HG03139 (cell line): Measurements from ENCODE around the gene TEP1.
"Not testable (repeated sequence)": the region's sequence is repeated elsewhere in the genome, so short reads cannot be mapped to it uniquely, and the experiment has no call there.

Source experiments
- ATAC-seq: cut with Tn5 transposase; IDR thresholded peaks from one replicate; pipeline ENCODE4 v1.9.1; 2021; ENCODE audit not compliant: unreplicated experiment

TEP1 gene

DNA sequence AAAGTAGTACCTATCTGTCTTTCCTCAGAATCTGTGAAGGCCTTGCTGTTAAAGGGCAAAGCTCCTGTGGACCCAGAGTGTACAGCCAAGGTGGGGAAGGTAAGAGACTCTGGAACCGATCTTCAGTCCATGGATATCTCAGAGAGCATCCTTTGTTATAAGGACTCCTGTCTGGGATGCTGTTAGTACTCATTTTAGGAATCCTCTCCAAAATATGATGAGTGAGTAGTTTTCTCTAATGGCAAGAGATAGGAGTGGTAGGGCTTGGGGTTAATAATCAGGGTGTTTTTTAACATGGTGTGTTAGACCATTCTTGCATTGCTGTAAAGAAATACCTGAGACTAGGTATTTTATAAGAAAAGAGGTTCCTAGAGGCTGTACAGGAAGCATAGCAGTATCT is 67.9 kb downstream of the TEP1 start:
- ATAC-seq: no peak

DNA sequence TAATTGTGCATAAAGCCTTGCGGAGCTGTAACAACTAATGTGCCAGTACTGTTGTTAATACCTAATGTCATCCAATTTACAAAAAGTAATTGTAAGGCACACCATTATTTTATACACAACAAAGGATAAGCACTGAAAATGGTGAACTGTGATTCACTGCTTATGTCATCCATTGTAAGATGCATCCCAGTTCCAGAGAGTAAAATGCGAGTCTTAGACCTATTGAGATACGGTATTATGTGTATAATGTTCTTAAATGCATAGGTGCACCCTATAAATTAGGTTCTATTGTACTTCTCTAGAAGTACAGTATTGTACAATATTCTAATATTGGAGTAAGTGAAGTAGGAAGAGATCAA is 69.5 kb downstream of the TEP1 start:
- ATAC-seq: no peak

DNA sequence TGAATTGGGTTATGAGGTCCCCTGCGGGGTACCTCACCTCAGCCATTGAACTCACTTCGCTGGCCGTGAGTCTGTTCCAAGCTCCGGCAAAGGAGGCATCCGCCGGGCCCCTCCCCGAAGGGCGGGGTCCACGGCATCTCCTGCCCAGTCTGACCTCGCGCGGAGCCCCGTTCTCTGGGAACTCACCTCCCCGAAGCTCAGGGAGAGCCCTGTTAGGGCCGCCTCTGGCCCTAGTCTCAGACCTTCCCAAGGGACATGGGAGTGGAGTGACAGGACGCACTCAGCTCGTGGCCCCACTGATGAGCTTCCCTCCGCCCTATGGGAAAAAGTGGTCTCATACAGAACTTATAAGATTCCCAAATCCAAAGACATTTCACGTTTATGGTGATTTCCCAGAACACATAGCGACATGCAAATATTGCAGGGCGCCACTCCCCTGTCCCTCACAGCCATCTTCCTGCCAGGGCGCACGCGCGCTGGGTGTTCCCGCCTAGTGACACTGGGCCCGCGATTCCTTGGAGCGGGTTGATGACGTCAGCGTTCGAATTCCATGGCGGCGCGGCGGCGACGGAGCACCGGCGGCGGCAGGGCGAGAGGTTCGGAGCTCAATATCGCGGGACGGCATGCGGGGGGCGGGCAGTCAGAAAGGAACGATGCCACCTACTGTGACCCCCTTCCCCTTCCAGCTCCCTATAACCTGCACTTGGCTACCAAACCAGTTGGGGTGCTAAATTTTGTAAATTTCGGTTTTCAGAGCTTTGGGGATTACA is 70.0 kb downstream of the TEP1 start, which contains the start of gene PARP2:
Gene PARP2, plus strand, starts transcription at position 544 of the 770 bp plus-strand sequence. Its CDS starts 7 bp downstream, at position 551.
- ATAC-seq: peak; percentile 94

DNA sequence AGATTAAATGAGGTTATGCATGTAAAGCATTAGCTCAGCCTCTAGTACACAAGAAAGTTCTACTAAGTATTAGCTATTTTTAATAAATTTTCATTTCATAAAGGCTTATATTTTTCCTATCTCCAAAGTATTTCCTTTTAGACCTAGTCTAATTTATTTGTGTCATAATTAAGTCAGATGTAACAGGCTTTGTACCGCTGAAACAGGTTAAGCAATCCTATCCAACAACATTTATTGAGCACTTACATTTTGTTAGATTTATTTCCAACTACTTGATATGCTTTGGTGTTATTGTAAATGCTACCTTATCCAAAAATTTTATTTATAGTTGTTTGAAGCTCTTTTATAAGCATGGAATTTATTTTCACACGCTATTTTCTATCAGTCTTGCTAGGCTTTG is 71.7 kb downstream of the TEP1 start:
- ATAC-seq: no peak

DNA sequence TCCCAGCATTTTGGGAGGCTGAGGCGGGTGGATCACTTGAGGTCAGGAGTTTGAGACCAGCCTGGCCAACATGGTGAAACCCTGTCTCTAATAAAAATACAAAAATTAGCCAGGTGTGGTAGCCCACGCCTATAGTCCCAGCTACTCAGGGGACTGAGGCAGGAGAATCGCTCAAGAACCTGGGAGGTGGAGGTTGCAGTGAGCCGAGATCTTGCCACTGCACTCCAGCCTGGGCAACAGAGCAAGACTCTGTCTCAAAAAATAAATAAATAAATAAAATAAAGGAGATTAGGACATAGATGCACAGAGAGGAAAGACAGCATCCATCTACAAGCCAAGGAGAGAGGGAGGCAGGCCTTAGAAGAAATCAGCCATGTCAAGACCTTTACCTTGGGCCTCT is 72.3 kb downstream of the TEP1 start:
- not testable (repeated sequence) for ATAC-seq

DNA sequence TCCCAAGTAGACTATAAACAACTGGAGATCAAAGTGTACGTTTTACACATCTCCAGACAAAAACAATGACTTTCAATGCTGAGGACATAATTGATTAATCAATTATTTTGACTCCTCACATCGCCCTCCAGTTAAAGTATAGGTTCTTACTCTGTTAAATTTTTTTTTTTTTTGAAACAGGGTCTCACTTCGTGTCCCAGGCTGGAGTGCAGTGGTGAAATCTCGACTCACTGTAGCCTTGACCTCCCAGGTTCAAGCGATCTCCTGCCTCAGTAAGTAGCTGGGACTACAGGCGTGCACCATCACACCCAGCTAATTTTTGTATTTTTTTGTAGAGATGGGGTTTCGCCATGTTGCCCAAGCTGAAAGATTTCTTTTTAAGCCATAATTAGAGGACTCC is 79.3 kb downstream of the TEP1 start:
- ATAC-seq: no peak

DNA sequence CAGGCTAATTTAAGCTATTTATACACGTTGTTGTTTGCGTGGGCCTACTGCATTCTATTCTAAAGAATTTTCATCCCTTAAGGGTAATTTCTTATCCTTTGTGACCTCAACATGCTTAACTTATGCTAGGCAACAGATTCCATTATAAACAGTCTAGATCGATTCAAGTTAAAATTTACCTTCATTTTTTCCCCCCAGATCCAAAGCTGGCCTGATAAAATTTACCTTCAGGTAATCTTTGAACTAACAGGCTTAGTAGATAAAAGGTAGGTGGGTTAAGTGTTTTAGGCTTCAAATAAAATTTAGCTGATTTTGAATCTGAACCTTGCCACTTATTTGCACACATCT is 79.8 kb downstream of the TEP1 start:
- peak; percentile 5 for ATAC-seq

DNA sequence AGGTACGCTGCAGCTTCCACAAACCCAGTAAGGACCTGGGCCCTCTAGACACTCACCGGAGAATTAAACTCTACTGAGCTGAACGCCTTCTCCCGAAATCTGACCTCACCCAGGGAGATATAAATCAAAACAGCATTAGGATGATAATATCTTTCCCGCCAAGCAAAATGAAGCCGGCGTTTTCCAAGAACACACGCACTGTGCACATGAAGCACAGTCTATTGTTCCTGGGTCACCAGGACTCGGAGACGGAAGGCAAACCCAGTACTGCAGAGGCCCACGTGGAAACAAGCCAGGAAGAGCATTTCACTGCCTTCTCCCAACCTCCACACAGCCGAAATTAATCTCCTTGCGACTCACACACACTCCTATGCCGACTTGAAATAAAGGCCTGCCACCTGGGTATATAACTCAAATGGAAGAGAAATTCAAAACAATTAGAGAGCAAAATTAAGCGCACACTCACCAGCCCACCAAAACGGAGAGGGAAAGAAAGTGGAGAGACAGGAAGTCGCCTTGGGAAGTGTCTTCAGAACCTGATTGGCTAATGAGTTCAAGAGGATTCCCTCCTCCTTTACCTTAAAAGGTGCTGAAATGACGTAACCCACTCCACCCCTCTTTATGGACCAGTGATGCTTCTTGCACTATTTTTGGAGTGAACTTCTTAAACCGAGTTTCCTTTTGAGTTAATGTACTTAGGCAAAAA is 80.4 kb downstream of the TEP1 start, which contains the start of gene CCNB1IP1:
Gene CCNB1IP1, minus strand, starts transcription at position 492 of the 706 bp plus-strand sequence. CDS start 16,756 bp downstream, outside the sequence.
- ATAC-seq: peak; percentile 86

DNA sequence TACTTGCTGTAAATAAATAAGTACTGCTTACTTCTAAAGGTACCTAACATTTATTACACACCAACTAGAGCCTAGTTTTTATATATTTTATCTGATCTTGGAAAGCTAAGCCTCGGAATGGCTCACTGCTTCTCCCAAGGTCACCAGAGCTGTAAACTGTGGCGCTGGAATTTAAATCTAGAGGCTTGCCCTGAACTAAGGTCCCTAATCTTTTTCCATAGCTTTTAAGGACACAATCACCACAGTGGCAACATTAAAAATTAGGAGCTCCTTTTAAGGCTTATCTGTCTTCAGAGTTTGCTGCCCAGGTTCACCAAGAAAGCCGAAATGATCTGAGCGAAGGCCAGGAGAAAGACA is 80.9 kb downstream of the TEP1 start:
- no peak for ATAC-seq

DNA sequence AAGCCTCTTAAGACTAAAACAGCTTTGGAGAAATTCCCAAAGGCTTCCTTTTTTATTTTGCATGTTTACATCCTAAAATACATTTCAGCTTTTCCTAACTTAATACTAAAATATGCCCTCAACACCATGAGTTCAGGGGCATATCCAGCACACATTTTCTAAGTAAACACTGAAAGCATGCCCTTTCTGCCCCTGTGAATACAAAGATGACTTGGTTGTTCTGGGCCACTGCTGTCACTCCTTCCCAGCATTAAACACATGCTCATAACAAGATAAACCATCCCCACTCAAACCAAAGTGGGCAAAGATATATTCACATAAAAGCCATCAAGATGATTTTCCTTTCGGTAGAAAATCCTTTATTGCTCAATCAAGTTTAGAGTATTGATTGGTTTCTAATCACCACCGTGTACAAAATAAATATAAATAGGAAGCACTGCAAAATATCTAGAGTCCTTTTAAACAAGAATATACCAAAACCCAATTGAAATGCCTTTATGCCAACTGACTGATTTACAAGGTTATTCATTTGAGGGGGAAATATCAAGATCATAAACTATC is 82.2 kb downstream of the TEP1 start:
- no peak for ATAC-seq

DNA sequence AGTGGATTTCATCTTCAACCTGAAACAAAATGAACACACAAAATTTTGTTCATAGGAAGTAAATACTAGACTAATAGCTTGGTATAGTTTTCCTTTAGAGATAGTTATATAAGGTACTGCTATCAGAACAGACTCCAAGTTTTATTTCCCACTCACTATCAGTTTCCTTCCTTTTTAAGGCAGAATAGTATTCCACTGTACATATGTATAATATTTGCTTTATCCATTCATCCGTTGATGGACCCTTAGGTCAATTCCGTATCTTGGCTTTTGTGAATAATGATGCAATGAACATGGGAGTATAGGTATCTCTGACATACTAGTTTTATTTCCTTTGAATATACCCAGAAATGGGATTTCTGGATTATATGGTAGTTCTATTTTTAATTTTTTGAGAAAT is 83.9 kb downstream of the TEP1 start:
- ATAC-seq: no peak

DNA sequence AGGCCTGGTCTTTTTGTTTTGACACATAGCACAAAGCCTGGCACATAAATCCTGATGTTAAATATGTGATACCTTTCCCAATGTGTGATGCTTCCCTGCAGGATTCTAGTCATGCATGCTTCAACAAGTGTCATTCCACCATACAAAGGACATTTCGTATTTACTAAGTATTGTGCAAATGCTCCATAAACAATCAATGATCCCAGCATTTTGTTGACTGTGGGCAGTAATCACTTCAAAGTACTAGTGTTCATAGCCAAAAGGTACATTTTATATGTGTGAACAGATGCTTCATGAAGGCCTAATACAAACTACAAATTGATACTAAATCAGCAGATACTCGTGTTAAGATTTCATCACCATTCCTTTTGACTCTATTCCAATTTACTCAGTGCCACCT is 84.6 kb downstream of the TEP1 start:
- no peak for ATAC-seq

DNA sequence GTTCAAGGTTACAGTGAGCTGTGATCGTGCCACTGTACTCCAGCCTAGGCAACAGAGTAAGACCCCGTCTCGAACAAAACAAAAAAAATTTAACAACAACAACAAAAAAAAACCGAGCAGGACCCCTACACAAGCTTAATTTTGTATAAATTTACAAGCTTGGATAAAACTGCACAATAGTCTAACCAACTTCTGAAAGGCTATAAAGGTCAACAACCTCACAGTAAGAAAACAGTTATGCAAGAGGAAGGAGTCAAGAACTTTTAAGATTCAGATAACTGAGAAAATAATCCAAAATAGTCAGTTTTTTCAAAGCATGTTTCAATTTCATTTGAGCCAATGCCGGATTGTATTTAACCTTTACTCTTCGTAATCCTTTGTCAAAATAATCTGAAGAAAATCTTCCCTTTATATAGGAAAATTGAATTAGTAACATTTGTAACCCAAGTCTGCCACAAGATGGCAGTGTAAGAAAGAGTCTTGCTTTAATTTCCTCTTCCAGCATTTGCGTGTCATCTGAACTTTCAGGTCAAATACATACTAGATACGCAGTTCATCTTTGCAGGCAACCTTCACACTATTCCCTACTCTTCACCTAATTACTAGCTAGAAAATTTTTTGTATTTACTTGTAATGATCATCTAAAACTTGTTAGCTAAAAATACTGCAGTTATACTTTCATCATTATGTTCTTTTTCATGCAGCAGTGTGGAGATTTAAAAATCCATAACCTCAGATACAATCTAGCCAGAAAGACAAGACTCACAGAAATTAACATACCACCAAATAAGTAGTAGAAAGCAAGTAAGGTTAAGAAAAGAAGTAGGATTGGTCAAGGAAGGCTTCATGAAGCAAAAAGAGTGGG is 86.1 kb downstream of the TEP1 start:
- no peak for ATAC-seq

DNA sequence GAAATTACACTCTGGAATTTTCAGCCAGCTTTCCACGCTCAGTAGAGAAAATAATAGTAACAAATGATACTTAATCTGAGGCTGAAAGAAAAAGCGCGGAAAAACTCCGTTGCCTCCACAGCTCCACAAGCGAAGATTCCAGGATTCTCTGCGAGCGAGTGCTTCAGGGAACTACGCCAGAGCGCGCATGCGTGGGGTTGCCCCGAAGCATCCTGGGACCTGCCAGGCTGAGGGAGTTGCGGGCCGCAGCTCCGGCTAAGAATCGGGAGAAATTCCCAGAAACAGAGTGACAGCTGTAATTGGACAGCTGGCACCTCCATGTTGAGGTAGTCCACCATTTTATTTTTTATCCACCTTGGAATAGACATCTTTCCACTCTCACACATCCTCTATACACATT is 95.6 kb downstream of the TEP1 start:
- ATAC-seq: no peak
